ENCODE results near the gene TMPRSS3.

- TF ChIP-seq CTCF (IDR thresholded peaks at IDR 0.05) = no peak
- no peak for TF ChIP-seq POLR2A (IDR thresholded peaks at IDR 0.05)
- TF ChIP-seq EP300 (IDR thresholded peaks at IDR 0.05) = no peak
Measured at GRCh38 chr21:42343101-42343500, 52.8 kb downstream of the TMPRSS3 start.
